ENCODE measurements around the gene ROR1.
"Not testable (repeated sequence)": the region's sequence is repeated elsewhere in the genome, so short reads cannot be mapped to it uniquely, and the experiment has no call there.

ROR1 gene

DNA sequence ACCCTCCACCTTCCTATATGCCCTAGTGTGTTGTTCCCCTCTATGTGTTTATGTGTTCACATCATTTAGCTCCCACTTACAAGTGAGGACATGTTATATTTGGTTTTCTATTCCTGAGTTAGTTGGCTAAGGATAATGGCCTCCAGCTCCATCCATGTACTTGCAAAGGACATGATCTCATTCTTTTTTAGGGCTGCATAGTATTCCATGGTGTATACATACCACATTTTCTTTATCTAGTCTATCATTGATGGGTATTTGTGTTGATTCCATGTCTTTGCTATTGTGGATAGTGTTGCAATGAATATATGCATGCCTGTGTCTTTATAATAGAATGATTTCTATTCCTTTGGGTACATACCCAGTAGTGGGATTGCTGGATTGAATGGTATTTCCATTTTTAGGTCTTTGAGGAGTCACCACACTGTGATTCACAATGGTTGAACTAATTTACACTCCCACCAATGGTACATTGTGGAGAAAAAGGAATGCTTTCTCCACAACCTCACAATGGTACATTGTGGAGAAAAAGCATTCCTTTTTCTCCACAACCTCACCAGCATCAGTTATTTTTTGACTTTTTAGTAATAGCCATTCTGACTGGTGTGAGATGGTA lies 52.5 kb downstream of the ROR1 start:
- not testable (repeated sequence) for DNase-seq

DNA sequence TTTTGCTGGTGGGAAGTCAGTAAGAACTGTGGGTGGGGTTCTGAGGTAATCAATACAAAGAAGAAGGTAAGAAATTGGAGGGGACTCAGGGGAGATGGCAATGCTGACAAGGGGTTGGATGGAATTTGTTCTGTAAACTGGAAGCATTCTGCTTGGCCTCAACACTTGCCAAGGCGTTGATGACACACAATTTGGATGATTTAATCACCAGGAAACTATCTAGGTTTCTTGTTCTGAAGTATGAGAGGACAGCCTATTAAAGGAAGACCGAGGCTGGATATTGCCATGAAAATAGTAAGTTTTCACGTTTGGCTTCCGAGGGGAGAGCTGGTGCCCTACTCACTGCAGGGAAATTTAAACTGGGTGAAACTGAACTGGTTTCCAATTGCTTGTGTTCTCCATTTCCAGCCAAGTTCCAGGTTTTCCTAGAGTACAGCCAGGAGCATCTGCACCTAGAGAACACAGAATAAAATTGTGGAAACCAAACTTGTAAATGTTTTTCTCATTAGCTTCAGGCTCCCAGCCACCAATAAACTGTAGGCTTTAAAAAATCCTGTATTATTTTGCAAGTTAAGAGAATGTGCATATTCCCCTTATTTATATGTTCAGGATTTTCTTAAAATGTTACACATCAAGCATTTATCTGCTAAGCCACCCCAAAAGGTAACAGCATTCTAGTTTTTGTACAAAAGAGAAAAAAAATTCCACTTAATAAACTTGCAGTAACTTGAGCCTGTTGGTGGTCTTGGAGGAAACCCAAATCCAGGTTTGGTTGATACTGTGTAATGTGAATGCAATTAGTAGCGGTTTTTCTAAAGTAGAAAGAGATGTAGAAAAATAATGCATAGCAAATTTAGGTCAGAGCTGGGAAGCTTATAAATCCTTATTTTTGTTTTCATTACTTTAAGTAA lies 53.8 kb downstream of the ROR1 start:
- DNase-seq: no peak

DNA sequence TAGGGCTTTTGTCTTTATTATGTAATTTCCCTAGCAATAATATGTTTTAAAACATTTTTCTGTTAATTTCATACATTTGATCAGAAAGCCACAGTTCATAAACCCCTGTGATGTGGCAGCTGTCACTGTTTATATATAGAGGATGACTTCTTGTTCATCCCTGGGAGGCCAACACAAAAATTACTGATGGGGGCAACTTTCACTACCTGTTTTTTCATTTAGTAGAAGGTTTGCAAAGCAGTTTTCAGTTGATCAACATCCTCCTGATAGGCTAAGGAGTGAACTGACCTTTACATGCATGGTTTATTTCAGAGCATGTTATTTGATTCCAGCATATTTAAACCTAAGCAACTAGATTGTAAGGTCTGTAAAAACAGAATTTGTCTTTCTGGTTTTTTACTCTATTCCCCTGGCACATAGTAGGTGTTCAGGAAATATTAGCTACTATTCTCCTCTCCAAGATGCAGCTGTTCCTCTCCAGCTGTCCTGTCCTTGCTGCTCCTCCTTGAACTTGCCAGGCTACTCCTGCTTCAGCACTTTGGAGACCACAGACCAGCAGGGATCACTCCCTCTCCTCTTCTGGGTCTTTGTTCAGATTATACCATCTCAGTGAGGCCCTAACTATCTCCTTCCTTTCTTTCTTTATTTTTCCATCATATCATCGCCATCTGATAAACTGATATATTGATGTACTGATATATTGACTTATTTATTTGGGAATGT lies 54.7 kb downstream of the ROR1 start:
- no peak for DNase-seq

DNA sequence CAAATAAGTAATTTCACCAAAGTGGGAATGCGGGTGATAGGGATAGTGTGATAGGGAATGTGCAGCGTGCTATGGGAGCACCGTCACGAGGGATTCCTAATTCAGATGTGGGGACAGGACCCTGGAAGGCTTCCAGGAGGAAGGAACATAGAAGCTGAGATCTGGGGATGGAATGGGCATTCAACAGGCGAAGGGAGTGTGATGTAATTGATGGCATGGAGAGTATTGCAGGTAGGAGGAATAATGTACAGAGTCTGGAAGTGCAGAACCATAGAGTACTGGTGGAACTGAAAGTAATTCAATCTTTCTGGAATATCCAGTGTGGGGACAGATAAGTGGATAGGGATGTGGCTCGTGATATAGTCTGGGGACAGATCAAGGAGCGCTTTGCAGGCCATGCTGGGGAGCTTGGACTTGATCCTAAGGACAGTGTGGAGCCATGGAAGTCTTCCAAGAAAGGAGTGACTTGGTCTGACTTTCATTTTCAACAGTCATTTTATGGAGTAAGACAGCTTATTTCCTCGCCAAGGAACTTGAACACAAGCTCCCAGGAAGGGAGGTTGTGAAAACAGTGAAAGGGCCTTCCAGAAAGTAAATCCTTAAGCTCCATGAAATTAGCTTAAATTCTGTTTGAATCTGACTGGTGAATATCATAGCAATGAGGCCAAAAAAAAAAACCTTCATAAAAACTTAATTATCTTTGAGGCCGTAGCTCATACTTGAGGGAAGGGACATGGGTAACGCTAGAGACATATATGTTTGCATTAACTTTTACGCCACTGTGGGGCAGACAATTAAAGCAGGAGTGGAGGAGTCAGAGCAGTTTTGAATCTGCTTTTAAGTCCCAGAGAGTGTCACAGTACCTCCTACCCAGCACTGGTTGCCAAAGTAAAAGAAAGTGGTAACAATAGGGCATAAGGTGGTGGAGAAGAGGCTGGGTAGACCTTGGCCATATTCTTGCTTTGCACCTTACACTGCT lies 55.8 kb downstream of the ROR1 start:
- DNase-seq: no peak

DNA sequence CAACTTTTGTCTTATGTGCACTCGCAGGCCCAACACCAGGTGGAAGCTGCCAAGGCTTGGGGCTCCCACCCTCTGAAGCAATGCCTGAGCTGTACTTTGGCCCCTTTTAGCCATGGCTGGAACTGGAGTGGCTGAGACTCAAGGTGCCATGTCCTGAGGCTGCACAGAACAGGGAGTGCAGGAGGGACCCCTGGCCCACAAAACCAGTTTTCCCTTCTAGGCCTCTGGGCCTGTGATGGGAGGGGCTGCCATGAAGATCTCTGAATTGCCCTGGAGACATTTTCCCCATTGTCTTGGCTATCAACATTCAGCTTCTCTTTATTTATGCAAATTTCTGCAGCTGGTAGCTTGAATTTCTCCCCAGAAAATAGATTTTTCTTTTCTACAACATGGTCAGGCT lies 57.6 kb downstream of the ROR1 start:
- no peak for DNase-seq

DNA sequence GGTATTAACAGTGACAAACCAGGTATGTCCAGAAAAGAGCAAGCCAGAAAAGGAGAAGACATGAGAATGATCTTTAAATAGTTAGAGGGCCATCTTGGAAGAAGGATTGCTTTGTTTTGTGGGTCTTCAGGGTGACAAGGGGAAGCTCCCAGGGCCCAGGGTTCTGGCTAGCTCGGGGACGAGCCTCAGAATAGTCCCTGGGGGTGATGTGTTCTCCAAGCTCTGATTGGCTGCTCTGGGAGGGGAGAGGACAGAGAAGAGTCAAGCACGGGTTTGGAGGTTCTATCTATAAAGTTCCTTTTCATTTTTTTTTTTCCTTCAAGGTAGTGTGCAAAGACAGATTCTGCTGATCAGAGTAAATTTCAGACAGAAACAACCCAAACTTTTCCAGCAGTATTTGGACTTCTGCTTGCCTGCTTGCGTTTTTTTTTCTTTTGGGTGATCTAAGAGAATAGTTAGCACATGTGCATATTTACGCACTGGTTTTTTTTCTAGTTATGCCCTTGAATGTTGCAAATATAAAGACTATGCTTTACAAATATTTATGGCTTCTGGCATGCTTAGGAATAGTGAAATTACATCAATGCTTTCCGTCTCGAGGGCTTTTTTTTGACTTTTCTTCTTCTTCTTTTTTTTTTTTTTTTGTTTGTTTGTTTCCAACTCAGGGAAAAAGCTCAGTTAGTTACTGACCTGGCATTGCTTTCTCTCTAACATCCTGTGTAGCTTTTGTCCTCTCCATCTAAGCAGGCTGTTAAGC lies 59.7 kb downstream of the ROR1 start:
- no peak for DNase-seq

DNA sequence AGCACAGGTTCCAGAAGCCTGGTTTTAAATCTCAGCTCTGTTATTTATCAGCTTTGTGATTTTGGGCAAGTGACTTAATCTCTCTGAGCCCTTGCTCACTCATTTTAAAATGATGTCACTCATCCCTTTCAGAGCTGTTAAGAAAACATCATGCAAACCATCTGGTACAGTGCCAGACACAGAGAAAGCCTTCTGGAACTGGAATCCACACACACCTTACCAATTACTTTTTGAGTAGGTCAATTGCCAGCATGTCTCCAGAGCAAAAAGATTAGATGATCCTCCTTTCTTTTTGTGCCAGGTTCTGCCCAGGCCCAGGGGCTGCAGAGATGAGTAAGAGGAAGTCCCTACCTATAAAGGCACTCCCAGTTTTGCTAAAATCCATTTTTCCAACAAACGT lies 61.3 kb downstream of the ROR1 start:
- DNase-seq: no peak

DNA sequence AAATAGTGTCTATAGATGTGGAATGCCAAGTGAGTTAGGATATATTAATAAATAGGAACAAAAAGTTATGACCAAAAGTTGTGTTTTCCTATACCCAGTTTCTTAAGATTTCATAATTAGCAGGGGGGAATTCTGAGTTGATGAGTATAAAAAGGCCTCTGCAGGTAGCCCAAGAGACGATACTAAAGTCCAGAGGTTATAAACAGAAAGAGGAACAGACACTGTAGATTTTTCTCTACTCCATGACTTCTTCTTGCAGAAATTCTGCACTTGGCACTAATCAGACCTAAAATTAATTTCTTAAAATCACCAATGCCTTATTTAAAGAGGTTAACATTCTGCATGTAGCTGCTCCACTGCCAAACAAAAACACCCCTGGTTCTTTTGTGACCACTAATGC lies 62.6 kb downstream of the ROR1 start:
- DNase-seq: no peak

DNA sequence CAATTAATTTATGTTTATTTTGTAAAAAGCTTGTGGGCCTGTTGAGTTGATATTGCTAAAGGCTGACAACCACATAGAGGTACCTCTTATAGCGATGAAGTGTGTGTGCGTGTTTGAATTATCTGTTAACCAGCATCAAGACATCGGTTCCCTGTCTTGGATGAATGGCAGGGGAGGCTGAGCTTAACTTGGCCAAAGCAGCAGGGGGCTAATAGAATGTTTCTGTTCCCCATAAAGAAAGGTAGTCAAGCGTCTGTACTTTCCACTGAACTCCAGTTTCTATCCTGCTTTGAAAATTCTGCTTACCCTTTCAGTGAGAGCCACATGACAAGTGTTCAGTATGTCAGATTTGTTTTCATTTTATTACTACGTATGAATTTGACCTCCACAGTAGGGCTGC lies 63.0 kb downstream of the ROR1 start:
- DNase-seq: no peak

DNA sequence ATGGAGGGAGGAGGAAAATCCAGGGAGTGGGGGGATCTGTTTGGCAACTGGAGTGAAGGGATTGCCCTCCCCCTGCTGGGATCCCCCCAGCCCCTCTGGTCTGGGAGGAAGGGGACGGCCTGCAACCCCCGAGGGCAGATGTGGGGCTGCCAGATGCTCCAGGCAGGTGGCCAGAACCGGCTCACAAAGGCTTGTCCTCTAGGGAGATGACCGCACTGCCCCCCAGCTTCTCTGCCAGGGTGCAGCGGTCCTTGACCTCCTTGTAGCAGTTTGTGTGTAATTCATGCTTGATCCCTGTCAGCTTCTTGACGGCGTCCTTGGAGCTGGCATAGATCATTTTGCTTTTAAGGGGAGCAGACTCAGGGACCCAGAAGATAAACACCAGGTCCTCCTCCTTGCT lies 69.2 kb downstream of the ROR1 start:
- DNase-seq: no peak

DNA sequence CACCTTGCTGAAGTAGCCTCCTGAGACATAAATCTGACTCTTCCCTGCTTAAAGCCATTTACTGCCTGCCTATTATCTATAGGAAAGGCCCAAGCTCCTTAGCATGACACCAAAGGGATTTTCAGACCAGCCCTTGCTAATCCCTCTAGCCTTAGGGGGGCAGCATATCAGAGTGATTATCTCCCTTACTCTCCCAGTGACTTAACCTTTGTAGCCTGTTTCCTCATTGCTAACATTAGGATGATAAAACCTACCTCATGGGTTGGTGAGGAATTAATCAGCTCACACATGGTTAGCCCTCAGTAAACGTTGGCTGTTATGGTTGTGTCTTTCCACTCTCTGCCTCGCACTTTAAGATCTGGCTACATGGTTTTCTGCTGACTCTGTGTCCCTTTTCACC lies 70.1 kb downstream of the ROR1 start:
- DNase-seq: no peak

DNA sequence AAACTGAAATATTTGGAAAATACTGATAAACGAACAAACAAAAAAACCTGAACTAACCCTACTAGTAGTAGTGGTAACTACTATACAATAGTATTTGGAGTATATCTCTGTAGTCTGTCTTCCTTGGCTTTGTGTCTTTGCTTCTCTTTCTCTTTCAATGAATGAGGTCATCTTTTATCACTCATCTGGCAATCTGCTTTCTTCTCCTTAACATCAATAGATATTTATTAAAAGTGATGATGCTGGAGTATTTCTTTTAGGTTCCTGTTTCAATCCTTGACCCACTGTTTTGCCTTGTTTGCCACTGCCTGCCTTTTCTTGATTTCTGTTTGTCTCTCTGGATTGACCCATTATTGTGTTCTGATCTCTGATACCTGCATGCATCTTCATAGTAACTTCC lies 71.5 kb downstream of the ROR1 start:
- no peak for DNase-seq

DNA sequence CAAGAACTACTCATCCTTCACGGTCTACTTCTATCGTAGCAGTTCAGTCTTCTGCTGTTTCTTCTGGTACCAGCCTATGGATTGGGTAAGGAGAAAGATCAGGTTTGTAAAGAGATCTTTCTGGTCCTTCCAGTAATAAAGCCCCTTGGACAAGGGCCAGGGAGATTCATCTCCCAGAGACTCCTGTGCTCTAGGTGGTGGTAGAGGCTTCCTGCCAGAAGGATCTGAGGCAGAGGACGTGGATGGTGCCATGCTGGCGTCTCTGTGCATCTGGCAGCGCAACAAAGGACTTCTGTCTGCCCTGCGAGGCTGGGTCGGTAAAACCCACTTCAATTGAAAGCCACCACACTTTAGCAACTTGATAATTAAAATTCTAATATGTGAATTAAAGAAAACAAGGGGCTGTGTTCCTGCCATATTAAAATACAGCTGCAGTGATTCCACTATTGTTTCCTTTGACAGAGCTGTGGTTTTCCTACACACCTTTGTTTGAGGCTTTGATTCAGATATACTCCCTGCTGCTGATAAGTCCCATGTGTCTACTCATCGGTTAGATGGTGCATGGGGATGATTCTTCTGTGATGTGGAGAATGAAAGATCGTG lies 73.6 kb downstream of the ROR1 start:
- DNase-seq: no peak

DNA sequence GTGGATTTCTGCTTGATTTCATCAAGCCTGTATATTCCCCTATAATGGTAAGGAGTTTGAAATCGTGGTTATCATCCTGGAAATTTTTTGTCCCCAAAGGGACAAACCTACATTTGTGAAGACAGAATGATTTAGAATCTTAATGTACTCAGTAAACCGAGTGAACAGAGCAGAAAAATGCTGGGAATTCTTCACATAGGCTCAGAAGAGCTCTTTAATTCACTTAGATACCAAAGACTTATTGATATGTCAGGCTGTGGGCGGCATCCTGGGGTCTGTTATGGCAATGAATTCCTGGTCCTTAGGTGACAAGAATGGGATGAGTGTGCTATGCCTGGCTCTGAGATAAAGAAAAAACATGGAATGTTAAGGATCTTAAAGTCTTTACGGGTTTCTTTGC lies 74.9 kb downstream of the ROR1 start:
- DNase-seq: no peak

DNA sequence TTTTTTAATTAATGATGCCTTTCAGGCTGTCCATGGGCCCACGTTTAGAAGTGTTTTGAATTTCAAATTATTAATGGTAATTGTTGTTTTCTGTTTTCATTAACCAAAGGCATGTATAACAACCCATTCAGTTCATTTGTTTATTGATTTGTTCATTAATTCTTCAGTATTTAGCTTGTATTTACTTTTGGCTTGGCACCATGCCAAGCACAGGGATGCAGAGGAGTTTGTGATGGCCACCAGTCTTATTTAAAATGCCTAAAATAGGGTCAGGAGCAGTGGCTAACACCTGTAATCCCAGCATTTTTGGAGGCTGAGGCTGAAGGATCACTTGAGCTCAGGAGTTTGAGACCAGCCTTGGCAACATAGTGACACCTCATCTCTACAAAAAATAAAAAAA lies 75.3 kb downstream of the ROR1 start:
- DNase-seq: no peak

DNA sequence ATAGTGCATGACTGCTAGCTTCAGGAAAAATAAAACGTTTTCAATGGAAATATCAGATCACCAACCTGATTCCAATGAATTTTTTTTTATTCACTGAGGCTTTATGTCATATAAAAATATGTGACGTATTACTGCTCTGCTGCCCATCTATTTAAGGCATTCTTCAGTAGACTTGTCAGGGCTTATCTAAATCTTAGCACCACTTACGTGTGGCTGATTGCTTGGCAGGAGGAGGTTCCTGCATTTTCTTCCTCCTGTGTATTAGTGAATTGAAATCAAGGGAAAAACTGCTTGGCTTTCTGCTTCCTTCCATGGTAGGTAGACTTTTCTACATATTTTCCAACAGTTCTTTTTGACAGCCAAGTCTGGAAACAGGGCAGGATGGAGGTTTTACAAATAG lies 80.3 kb downstream of the ROR1 start:
- DNase-seq: no peak

DNA sequence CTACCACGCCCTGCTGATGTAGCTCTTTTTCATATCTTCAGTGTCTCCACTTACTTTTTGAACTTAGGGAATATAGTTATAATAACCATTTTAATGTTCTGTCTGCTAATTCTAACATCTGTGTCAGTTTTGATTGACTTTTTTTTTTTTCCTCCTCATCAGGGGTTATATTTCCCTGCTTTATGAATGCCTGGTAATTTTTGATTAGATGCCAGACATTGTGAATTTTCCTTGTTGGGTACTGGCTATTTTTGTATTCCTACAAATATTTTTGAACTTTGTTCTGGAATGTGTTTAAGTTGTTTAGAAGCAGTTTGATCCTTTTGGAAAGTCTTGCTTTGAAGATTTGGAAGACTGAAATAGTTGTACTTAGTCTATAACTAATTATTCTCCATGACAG lies 82.1 kb downstream of the ROR1 start:
- no peak for DNase-seq

DNA sequence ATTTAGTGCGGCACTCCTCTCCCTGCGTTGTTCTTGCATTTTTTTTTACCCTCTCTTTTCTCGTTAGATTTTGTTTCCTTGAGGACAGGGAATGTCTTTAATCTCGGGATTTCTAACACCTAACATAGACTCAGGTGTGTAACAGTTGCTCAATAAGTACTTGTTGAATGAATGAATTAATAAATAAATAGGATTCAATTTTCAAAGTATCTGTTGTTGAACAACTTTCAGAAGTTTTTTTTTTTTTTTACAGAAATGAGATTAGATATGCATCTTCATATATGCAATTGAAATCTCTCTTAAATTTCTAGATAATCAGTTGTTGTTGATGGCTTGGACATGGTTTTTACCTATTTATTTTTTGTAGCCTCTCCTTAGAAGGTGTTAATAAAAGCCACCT lies 83.1 kb downstream of the ROR1 start:
- DNase-seq: no peak

DNA sequence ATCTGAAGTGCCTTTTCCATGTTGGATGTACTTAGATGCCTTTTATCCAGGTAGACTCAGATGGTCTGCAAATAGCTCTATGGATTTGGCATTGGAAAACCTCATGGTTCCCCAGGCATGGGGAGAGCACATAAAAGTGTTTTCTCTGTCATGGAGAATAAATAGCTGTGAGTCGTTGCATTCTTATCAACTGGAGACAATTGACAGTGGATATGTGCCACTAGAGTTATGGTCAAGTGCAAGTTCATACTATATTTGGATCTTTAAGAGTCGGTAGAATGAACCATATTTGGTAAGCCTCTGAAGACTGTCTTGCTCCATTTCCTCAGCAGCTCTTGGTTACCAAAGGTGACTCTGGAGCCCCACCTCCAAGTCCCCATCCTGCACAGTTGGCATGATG lies 83.7 kb downstream of the ROR1 start:
- no peak for DNase-seq

DNA sequence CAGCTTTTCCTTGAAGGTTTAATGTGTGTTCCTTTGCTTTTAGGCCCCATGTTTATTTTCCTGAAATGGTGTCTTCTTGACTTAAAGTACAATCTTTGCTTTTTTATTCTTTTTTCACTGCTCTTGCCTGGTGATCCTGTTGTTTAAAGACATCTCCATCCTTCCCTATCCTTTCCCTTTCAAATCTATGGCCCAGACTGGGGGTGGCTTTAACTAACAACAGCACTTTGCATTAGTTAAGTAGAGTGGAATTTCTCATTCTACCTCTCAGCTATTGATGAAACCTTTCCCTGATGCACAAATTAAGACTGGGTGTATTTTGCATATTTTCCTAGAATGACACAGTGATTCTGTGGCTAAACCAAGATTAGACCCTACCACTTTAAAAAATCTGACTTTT lies 84.3 kb downstream of the ROR1 start:
- DNase-seq: no peak

DNA sequence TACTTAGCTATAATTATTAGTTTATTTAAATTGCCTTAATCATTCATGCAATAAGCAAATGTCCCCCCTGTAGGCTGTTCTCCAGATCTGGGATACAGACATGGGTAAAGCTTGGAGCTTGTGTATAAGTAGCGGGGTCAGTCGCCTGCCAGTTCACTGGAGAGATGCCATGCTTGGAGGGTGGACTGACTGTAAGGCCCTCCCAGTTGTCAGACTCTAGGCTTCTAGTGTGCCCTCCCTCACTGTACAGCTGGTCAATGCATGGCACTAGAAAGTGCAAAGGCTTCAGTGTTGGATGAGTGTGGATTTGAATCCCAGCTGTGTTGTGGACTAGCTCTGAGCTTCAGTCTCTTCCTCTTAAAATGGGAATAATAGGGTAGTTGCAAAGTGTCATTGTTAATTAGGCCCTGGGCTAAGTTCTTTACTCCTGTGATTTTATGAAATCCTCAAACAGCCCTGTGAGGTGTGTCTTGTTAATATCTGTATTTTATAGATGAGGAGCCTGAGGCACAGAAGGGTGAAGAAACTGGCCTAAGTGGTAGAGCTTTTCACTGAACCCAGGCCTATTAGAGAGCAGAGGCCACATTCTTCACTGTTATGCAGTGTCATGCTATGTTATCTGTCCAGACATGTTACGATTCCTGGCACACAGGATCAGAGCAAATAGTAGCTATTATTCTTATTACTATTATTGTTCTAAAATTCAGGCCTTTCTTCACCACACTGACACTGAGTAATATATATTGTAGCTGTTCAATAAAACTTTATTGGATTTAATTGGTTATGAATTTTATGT lies 85.9 kb downstream of the ROR1 start:
- DNase-seq: no peak
